ENCODE data around the gene ERBB4. TPM values are rescaled to one million over a fixed set of nuclear protein-coding genes. Genes with fewer than 3 reads are reported as not detected.

The ERBB4 gene
- polyA plus RNA-seq, 2 of the 4 experiments (the other 2 are of a cell fraction), result not detected

GRCh38 chr2:212254339-212254738 lies 284.3 kb downstream of the ERBB4 start:
- ATAC-seq (no peak), DNase-seq (ENCODE audit: low read depth in 1 of 2, low spot score in 1 of 2) (no peak), FAIRE-seq (no peak)
- Histone ChIP-seq H3K4me1 (no peaks in the 10 kb centered on the region), H3K4me3 (no peak overlapping the region), H3K27ac (no peak overlapping the region), H3K9me3 (no peaks in the 10 kb centered on the region), H3K4me2 (no peak overlapping the region)
- TF ChIP-seq MAFK (IDR thresholded peaks at IDR 0.05; ENCODE audit: partially characterized antibody) (no peak), SMC3 (IDR thresholded peaks at IDR 0.05) (no peak), CHD4 (IDR thresholded peaks at IDR 0.05; ENCODE audit: borderline replicate concordance) (no peak), HDAC2 (IDR thresholded peaks at IDR 0.05) (no peak), RNF2 (IDR thresholded peaks at IDR 0.05; ENCODE audit: borderline replicate concordance, low read depth) (no peak), ESRRA (IDR thresholded peaks at IDR 0.05; ENCODE audit: borderline replicate concordance, low read length) (no peak), FOXS1 (CRISPR knock-in tag; IDR thresholded peaks at IDR 0.05) (no peak), PHF8 (IDR thresholded peaks at IDR 0.05; ENCODE audit: borderline replicate concordance, low read depth) (no peak)
- ChIA-PET CTCF (no interaction called here), POLR2A (no interaction called here)
- 35% methylated on average over 5 of the region's 5 CpGs for WGBS (ENCODE audit: missing lambda C conversion rate)

- no peak overlapping the region for H3K27ac ChIP-seq
- 4% methylated on average over 2 of the region's 2 CpGs for WGBS (ENCODE audit: missing lambda C conversion rate)
- no peaks in the 10 kb centered on the region for H3K9me3 ChIP-seq
- no peak overlapping the region for H3K4me3 ChIP-seq
- TF ChIP-seq SMC3 (IDR thresholded peaks at IDR 0.05) (peak; percentile 29; the same call in 2 of the 3 replicates), RAD21 (conservative IDR thresholded peaks at IDR 0.05 in 1 of 2, IDR thresholded peaks at IDR 0.05 in 1 of 2) (peak in 1 of 2 experiments; percentile 28; a peak in 1 of 5 replicates), CTCF (IDR thresholded peaks at IDR 0.05) (peak; percentile 34; the same call in 2 of the 3 replicates), ATOH8 (CRISPR knock-in tag; IDR thresholded peaks at IDR 0.05; ENCODE audit: low read depth) (no peak)
- DNase-seq (ENCODE audit: low read depth in 1 of 2, low spot score in 1 of 2) (peak in 1 of 2 experiments; percentile 6), FAIRE-seq (no peak), ATAC-seq (no peak)
- H3K4me1 ChIP-seq, result no peaks in the 10 kb centered on the region
- no peak overlapping the region for H3K4me2 ChIP-seq
- CTCF ChIA-PET, result no interaction called here
- POLR2A ChIA-PET, result no interaction called here
Observed at GRCh38 chr2:212249451-212249850, 289.2 kb downstream of the ERBB4 start.

- H3K9me3 ChIP-seq, result no peaks in the 10 kb centered on the region
- POLR2A ChIA-PET, result interaction anchor here (0.5 kb wide), 1 partner anchor 295 kb away, joined by 3 read pairs; no protein-coding TSS in a partner anchor
- FAIRE-seq (no peak), ATAC-seq (no peak), DNase-seq (ENCODE audit: low read depth in 1 of 2, low spot score in 1 of 2) (no peak)
- no peak overlapping the region for H3K27ac ChIP-seq
- 62% methylated on average over 2 of the region's 2 CpGs for WGBS (ENCODE audit: missing lambda C conversion rate)
- H3K4me2 ChIP-seq, result no peak overlapping the region
- CTCF ChIA-PET, result no interaction called here
- TF ChIP-seq EHF (CRISPR knock-in tag; IDR thresholded peaks at IDR 0.05) (no peak), EP300 (IDR thresholded peaks at IDR 0.05) (no peak), REST (IDR thresholded peaks at IDR 0.05) (no peak), NR3C1 (IDR thresholded peaks at IDR 0.05) (no peak)
- H3K4me3 ChIP-seq, result no peak overlapping the region
- H3K4me1 ChIP-seq, result no peaks in the 10 kb centered on the region
Observed at GRCh38 chr2:212245880-212246279, 292.7 kb downstream of the ERBB4 start.
